ENCODE measurements around the gene ID1.

The ID1 gene

GRCh38 chr20:31605031-31605901 lies at the start of gene ID1:
Gene ID1, plus strand, starts transcription at chr20:31605289. Its CDS starts 99 bp downstream, at chr20:31605388.
- DNase-seq: peak; percentile 92

- DNase-seq: no peak
These were observed 45.4 kb upstream of the ID1 start for GRCh38 chr20:31559704-31560093.

GRCh38 chr20:31560094-31560745 lies 44.9 kb upstream of the ID1 start:
- DNase-seq: peak; percentile 76

GRCh38 chr20:31560746-31561598 lies 44.1 kb upstream of the ID1 start:
- no peak for DNase-seq

GRCh38 chr20:31562241-31562640 lies 42.8 kb upstream of the ID1 start:
- DNase-seq: no peak

- no peak for DNase-seq
These were observed 40.8 kb upstream of the ID1 start for GRCh38 chr20:31564284-31564683.

- no peak for DNase-seq
These were observed 39.3 kb upstream of the ID1 start for GRCh38 chr20:31565699-31566318.

GRCh38 chr20:31566319-31566657 lies 38.8 kb upstream of the ID1 start:
- no peak for DNase-seq

GRCh38 chr20:31566658-31567379 lies 38.3 kb upstream of the ID1 start:
- peak; percentile 39 for DNase-seq

GRCh38 chr20:31567380-31567720 lies 37.7 kb upstream of the ID1 start:
- no peak for DNase-seq

- DNase-seq: no peak
These were observed 36.9 kb upstream of the ID1 start for GRCh38 chr20:31568041-31568731.

- no peak for DNase-seq
These were observed 36.3 kb upstream of the ID1 start for GRCh38 chr20:31568773-31569162.

- peak; percentile 73 for DNase-seq
These were observed 35.7 kb upstream of the ID1 start for GRCh38 chr20:31569163-31570020.

- no peak for DNase-seq
These were observed 35.0 kb upstream of the ID1 start for GRCh38 chr20:31570021-31570463.

- no peak for DNase-seq
These were observed 34.1 kb upstream of the ID1 start for GRCh38 chr20:31570735-31571617.

- no peak for DNase-seq
These were observed 32.9 kb upstream of the ID1 start for GRCh38 chr20:31572042-31572700.

GRCh38 chr20:31572701-31573554 lies 32.2 kb upstream of the ID1 start:
- DNase-seq: peak; percentile 87
